ENCODE results near the gene CDH11. TPM values are rescaled to one million over a fixed set of nuclear protein-coding genes. Genes with fewer than 3 reads are reported as not detected.

CDH11 gene
- total RNA-seq, 2 experiments from 2014 or later: not detected

DNA sequence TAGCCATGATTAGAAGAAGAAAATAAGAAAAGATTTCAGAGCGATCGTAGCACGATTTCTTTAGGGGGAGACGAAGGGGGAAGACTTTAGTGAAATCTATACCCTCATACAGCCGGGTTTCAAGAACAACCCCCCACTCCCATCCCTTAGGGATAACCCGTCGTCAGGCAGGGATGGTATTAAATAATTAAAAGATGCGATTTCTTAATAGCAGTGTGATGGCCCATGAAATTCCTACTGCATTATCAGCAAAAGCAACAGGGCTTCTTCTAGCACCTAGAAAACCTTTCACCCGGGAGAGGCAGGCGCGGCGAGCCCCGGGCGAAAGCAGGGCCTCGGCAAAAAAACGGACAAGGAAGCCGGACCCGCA is 1.4 kb downstream of the CDH11 start:
- Histone ChIP-seq H3K36me3 (ENCODE audit: insufficient read depth, low read length) (no peaks in the 10 kb centered on the region), H3K4me3 (ENCODE audit: low read length) (no peak overlapping the region), H3K27me3 (ENCODE audit: control insufficient read depth in 1 of 2, insufficient read depth in 2 of 2, low read length in 2 of 2) (peaks cover 28 to 43% of the 10 kb centered on the region in 2 experiments), H3K4me1 (ENCODE audit: insufficient read depth, low read length) (no peaks in the 10 kb centered on the region), H3K27ac (ENCODE audit: low read depth in 1 of 2, low read length in 2 of 2) (no peak overlapping the region), H3K9me3 (ENCODE audit: control insufficient read depth in 1 of 2, insufficient read depth in 1 of 2, low read length in 2 of 2) (peaks cover 0 to 36% of the 10 kb centered on the region in 2 experiments)
- H3K36me3 Mint-ChIP-seq (ENCODE audit: low read depth): no peaks in the 10 kb centered on the region
- no peak overlapping the region for H3K4me3 Mint-ChIP-seq
- CTCF ChIA-PET: no interaction called here
- TF ChIP-seq, protein P1, sequence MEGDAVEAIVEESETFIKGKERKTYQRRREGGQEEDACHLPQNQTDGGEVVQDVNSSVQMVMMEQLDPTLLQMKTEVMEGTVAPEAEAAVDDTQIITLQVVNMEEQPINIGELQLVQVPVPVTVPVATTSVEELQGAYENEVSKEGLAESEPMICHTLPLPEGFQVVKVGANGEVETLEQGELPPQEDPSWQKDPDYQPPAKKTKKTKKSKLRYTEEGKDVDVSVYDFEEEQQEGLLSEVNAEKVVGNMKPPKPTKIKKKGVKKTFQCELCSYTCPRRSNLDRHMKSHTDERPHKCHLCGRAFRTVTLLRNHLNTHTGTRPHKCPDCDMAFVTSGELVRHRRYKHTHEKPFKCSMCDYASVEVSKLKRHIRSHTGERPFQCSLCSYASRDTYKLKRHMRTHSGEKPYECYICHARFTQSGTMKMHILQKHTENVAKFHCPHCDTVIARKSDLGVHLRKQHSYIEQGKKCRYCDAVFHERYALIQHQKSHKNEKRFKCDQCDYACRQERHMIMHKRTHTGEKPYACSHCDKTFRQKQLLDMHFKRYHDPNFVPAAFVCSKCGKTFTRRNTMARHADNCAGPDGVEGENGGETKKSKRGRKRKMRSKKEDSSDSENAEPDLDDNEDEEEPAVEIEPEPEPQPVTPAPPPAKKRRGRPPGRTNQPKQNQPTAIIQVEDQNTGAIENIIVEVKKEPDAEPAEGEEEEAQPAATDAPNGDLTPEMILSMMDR (IDR thresholded peaks at IDR 0.05): no peak
- H3K9me3 Mint-ChIP-seq: no peaks in the 10 kb centered on the region
- H3K27me3 Mint-ChIP-seq: peaks cover 38% of the 10 kb centered on the region
- no peak for ATAC-seq (ENCODE audit: poor library complexity)
- H3K27ac Mint-ChIP-seq: no peak overlapping the region
- H3K4me1 Mint-ChIP-seq (ENCODE audit: low read depth): no peaks in the 10 kb centered on the region
- POLR2A ChIA-PET: no interaction called here
- intact Hi-C loops (cut with DNase I, micrococcal nuclease): no loop called here
- DNase-seq: no peak

DNA sequence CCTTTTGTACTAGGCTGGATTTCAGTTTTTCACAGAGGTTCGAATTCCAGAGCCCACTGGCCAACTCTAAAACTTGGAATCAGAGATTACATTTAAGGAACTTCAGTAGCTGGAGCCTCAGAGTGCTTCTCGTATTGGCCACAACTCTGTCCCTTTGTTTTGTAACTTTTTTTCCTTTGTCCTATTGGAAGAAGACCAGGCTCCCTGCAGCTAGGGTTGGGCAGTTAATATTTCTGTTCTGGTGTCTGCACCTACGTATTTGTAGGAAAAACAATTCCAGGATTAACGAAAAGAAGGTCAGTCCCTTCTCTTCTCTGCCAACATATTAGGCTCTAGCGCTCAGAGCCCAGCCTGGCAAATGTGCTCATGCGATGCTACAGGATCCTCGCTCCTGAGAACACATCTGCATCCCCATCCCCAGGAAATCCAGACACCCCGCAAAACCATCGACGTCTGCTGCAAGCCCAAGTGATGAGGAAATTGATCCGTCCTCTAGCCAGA is 1.9 kb downstream of the CDH11 start:
- no peak for ATAC-seq (ENCODE audit: poor library complexity)
- Mint-ChIP-seq H3K4me1 (ENCODE audit: low read depth) (no peaks in the 10 kb centered on the region), H3K9me3 (no peaks in the 10 kb centered on the region), H3K36me3 (ENCODE audit: low read depth) (no peaks in the 10 kb centered on the region), H3K4me3 (no peak overlapping the region), H3K27ac (no peak overlapping the region), H3K27me3 (peaks cover 38% of the 10 kb centered on the region)
- TF ChIP-seq, protein P1 (IDR thresholded peaks at IDR 0.05): no peak
- Histone ChIP-seq H3K27ac (ENCODE audit: low read depth in 1 of 2, low read length in 2 of 2) (no peak overlapping the region), H3K4me3 (ENCODE audit: low read length) (no peak overlapping the region), H3K27me3 (ENCODE audit: control insufficient read depth in 1 of 2, insufficient read depth in 2 of 2, low read length in 2 of 2) (peaks cover 28 to 43% of the 10 kb centered on the region in 2 experiments), H3K36me3 (ENCODE audit: insufficient read depth, low read length) (no peaks in the 10 kb centered on the region), H3K4me1 (ENCODE audit: insufficient read depth, low read length) (no peaks in the 10 kb centered on the region), H3K9me3 (ENCODE audit: control insufficient read depth in 1 of 2, insufficient read depth in 1 of 2, low read length in 2 of 2) (peaks cover 0 to 36% of the 10 kb centered on the region in 2 experiments)
- CTCF ChIA-PET: no interaction called here
- POLR2A ChIA-PET: no interaction called here
- intact Hi-C loops (cut with DNase I, micrococcal nuclease): no loop called here
- DNase-seq: no peak

DNA sequence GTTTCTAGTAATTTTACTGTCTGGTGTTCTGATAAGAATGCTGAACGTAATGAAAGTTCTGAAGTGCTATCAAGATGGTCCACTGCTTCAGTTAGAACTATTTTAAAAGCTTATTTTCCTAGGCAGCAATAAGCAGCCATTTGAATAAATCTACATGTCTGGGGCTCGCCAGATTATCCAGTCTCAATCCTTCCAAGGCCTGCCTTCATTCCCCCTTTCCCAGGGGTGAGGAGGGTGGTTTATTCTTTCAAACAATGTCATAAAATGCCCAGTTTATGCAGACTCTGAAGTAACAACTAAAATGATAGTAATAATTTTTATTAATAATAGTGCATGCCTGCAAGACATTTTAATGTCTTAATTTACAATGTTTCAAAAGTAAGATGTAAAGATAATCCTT is 2.4 kb downstream of the CDH11 start:
- Histone ChIP-seq H3K36me3 (ENCODE audit: insufficient read depth, low read length) (no peaks in the 10 kb centered on the region), H3K27me3 (ENCODE audit: control insufficient read depth in 1 of 2, insufficient read depth in 2 of 2, low read length in 2 of 2) (peaks cover 28 to 43% of the 10 kb centered on the region in 2 experiments), H3K27ac (ENCODE audit: low read depth in 1 of 2, low read length in 2 of 2) (no peak overlapping the region), H3K4me3 (ENCODE audit: low read length) (no peak overlapping the region), H3K4me1 (ENCODE audit: insufficient read depth, low read length) (no peaks in the 10 kb centered on the region), H3K9me3 (ENCODE audit: control insufficient read depth in 1 of 2, insufficient read depth in 1 of 2, low read length in 2 of 2) (peaks cover 0 to 36% of the 10 kb centered on the region in 2 experiments)
- Mint-ChIP-seq H3K9me3 (no peaks in the 10 kb centered on the region), H3K27me3 (peaks cover 35% of the 10 kb centered on the region), H3K4me1 (ENCODE audit: low read depth) (no peaks in the 10 kb centered on the region), H3K36me3 (ENCODE audit: low read depth) (no peaks in the 10 kb centered on the region), H3K27ac (no peak overlapping the region), H3K4me3 (no peak overlapping the region)
- ChIA-PET POLR2A (no interaction called here), CTCF (no interaction called here)
- no peak for DNase-seq
- TF ChIP-seq, protein P1 (IDR thresholded peaks at IDR 0.05): no peak
- intact Hi-C loops (cut with DNase I, micrococcal nuclease): no loop called here
- ATAC-seq (ENCODE audit: poor library complexity): no peak

Data from CD4-positive, alpha-beta T cell (primary cell).